HepG2 (cell line): Measurements from ENCODE around the gene SLC35A2. TPM values are rescaled to one million over a fixed set of nuclear protein-coding genes. Genes with fewer than 3 reads are reported as not detected.
A peak's percentile ranks its signal among the peaks of the same experiment; 100 is the strongest.

Experiments used
- MYC ChIP-seq: sonication (generic); formaldehyde crosslinking; IDR thresholded peaks from 2 replicates; pipeline ENCODE4 v1.9.0; 2021; ENCODE audit warnings: missing genetic modification reagents, borderline replicate concordance
- POLR2AphosphoS5 ChIP-seq: IDR thresholded peaks from 2 replicates; pipeline ENCODE4 v1.6.1; 2012; ENCODE audit warnings: low read depth, low read length
- SOX5 ChIP-seq: IDR thresholded peaks from 2 replicates; pipeline ENCODE4 v1.6.1; 2016; ENCODE audit warnings: borderline replicate concordance
- SRF ChIP-seq: IDR thresholded peaks from 2 replicates; pipeline ENCODE4 v1.6.1; 2011; ENCODE audit warnings: mild to moderate bottlenecking, low read depth, low read length, moderate library complexity
- SRSF4 ChIP-seq: fragments of 200-400 bp; formaldehyde crosslinking; IDR thresholded peaks from one replicate; pipeline ENCODE4 v1.6.1; 2018; ENCODE audit warnings: mild to moderate bottlenecking, low read depth, low read length, moderate library complexity; ENCODE audit not compliant: poor library complexity, severe bottlenecking
- ZNF451 ChIP-seq: sonication (generic); formaldehyde crosslinking; IDR thresholded peaks from 2 replicates; pipeline ENCODE4 v1.5.0; 2020; ENCODE audit warnings: mild to moderate bottlenecking, missing genetic modification reagents
- ZNF672 ChIP-seq: sonication (generic); formaldehyde crosslinking; IDR thresholded peaks from 2 replicates; pipeline ENCODE4 v1.8.1; 2022; ENCODE audit warnings: missing genetic modification reagents
- ZNF773 ChIP-seq: sonication (generic); formaldehyde crosslinking; IDR thresholded peaks from 2 replicates; pipeline ENCODE4 v1.4.0; 2020; ENCODE audit warnings: missing genetic modification reagents, borderline replicate concordance
- polyA plus RNA-seq, 8 experiments: library from polyadenylated mRNA; depleted of rRNA in 3 of 8; stranded (reverse) in 7 of 8; unstranded in 1 of 8; fragments of >200 nt; fragmentation: Illumina TruSeq in 4 of 8; extraction: Trizol in 4 of 8; gene quantifications; 2 replicates each; pipeline versions ENCODE4 v1.2.1 to v1.2.3, GENCODE V29; 2011 to 2016; ENCODE audit warnings: low read depth in 4 of 8, missing spikeins in 1 of 8, mixed read lengths in 1 of 8; ENCODE audit not compliant: insufficient read depth in 1 of 8
- total RNA-seq, 5 experiments: library from RNA; depleted of rRNA; stranded (reverse); fragments of >200 nt; fragmentation: Illumina TruSeq; extraction: Trizol; gene quantifications; 2 replicates each; pipeline ENCODE4 v1.2.3, GENCODE V29; 2016; ENCODE audit warnings: low read depth in 1 of 5
- TF ChIP-seq, protein P1 (sequence below): sonication (generic); formaldehyde crosslinking; IDR thresholded peaks from 2 replicates; pipeline ENCODE4 v1.4.0; 2020; ENCODE audit warnings: missing genetic modification reagents
- TF ChIP-seq, protein P2 (sequence below): sonication (generic); formaldehyde crosslinking; IDR thresholded peaks from 2 replicates; pipeline ENCODE4 v1.8.0; 2022; ENCODE audit warnings: mild to moderate bottlenecking, missing genetic modification reagents, moderate library complexity
- TF ChIP-seq, protein P3 (sequence below): sonication (generic); formaldehyde crosslinking; IDR thresholded peaks from 2 replicates; pipeline ENCODE4 v1.4.0; 2020; ENCODE audit warnings: low read depth, missing genetic modification reagents
- TF ChIP-seq, protein P4 (sequence below): sonication (generic); formaldehyde crosslinking; IDR thresholded peaks from 2 replicates; pipeline ENCODE4 v1.5.1; 2020; ENCODE audit warnings: missing genetic modification reagents, mild to moderate bottlenecking, borderline replicate concordance
- TF ChIP-seq, protein P5 (sequence below), 2 experiments: IDR thresholded peaks; 2 replicates each; pipeline ENCODE4 v1.6.1; 2011 to 2012; ENCODE audit warnings: low read length in 2 of 2, borderline replicate concordance in 1 of 2, low read depth in 1 of 2, mild to moderate bottlenecking in 1 of 2, moderate library complexity in 1 of 2

Gene SLC35A2
- total and polyA plus RNA-seq, 2 of the 13 experiments (the other 11 are each of a cell fraction or from before 2014, with no cell fraction given): 32.1 to 40.8 TPM

DNA sequence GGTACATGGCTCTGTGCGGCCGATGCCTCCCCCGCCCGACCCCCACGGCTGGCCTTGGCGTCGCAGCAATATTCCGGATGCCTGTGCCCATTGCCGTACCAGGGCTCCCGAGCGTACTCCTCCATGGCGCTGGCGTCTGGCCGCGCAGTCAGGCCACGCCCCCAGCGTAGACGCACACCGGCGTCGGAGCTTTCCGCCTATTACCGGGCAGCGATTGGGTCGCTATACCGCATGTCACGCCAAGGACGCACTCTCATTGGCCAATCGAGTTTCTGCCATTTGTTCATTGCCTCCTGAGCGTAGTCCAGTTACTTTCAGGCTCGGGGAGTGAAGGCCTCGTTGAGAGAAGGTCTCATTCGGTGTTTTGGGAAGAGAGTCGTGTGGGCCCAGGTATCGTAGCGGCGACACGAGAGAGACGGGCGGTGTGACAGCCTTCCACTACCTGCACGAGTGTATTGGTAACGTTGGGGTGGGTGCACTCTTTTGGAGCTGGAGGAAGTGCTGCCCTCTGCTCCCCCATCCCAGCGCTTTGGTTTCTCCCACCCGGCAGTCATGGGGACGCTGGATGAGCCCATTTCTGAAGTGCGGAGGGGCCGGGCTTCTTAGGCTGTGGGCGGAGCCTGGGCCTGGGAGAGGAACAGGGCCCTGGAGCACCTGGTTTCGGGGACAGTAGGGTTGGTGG is 13.7 kb downstream of the SLC35A2 start, which contains the start of the genes PQBP1 and TIMM17B (continued):
- TF ChIP-seq, protein P1, sequence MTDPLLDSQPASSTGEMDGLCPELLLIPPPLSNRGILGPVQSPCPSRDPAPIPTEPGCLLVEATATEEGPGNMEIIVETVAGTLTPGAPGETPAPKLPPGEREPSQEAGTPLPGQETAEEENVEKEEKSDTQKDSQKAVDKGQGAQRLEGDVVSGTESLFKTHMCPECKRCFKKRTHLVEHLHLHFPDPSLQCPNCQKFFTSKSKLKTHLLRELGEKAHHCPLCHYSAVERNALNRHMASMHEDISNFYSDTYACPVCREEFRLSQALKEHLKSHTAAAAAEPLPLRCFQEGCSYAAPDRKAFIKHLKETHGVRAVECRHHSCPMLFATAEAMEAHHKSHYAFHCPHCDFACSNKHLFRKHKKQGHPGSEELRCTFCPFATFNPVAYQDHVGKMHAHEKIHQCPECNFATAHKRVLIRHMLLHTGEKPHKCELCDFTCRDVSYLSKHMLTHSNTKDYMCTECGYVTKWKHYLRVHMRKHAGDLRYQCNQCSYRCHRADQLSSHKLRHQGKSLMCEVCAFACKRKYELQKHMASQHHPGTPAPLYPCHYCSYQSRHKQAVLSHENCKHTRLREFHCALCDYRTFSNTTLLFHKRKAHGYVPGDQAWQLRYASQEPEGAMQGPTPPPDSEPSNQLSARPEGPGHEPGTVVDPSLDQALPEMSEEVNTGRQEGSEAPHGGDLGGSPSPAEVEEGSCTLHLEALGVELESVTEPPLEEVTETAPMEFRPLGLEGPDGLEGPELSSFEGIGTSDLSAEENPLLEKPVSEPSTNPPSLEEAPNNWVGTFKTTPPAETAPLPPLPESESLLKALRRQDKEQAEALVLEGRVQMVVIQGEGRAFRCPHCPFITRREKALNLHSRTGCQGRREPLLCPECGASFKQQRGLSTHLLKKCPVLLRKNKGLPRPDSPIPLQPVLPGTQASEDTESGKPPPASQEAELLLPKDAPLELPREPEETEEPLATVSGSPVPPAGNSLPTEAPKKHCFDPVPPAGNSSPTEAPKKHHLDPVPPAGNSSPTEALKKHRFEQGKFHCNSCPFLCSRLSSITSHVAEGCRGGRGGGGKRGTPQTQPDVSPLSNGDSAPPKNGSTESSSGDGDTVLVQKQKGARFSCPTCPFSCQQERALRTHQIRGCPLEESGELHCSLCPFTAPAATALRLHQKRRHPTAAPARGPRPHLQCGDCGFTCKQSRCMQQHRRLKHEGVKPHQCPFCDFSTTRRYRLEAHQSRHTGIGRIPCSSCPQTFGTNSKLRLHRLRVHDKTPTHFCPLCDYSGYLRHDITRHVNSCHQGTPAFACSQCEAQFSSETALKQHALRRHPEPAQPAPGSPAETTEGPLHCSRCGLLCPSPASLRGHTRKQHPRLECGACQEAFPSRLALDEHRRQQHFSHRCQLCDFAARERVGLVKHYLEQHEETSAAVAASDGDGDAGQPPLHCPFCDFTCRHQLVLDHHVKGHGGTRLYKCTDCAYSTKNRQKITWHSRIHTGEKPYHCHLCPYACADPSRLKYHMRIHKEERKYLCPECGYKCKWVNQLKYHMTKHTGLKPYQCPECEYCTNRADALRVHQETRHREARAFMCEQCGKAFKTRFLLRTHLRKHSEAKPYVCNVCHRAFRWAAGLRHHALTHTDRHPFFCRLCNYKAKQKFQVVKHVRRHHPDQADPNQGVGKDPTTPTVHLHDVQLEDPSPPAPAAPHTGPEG (CRISPR knock-in tag): no peak
- TF ChIP-seq, protein P2, sequence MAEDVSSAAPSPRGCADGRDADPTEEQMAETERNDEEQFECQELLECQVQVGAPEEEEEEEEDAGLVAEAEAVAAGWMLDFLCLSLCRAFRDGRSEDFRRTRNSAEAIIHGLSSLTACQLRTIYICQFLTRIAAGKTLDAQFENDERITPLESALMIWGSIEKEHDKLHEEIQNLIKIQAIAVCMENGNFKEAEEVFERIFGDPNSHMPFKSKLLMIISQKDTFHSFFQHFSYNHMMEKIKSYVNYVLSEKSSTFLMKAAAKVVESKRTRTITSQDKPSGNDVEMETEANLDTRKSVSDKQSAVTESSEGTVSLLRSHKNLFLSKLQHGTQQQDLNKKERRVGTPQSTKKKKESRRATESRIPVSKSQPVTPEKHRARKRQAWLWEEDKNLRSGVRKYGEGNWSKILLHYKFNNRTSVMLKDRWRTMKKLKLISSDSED (CRISPR knock-in tag): no peak
- TF ChIP-seq ZNF451 (no peak), ZNF672 (CRISPR knock-in tag) (no peak), SOX5 (CRISPR knock-in tag) (no peak), SRF (no peak), SRSF4 (no peak), MYC (CRISPR knock-in tag) (peak; percentile 19; the same call in 1 of the 2 replicates), POLR2AphosphoS5 (peak; percentile 92), ZNF773 (CRISPR knock-in tag) (no peak)
- TF ChIP-seq, protein P3, sequence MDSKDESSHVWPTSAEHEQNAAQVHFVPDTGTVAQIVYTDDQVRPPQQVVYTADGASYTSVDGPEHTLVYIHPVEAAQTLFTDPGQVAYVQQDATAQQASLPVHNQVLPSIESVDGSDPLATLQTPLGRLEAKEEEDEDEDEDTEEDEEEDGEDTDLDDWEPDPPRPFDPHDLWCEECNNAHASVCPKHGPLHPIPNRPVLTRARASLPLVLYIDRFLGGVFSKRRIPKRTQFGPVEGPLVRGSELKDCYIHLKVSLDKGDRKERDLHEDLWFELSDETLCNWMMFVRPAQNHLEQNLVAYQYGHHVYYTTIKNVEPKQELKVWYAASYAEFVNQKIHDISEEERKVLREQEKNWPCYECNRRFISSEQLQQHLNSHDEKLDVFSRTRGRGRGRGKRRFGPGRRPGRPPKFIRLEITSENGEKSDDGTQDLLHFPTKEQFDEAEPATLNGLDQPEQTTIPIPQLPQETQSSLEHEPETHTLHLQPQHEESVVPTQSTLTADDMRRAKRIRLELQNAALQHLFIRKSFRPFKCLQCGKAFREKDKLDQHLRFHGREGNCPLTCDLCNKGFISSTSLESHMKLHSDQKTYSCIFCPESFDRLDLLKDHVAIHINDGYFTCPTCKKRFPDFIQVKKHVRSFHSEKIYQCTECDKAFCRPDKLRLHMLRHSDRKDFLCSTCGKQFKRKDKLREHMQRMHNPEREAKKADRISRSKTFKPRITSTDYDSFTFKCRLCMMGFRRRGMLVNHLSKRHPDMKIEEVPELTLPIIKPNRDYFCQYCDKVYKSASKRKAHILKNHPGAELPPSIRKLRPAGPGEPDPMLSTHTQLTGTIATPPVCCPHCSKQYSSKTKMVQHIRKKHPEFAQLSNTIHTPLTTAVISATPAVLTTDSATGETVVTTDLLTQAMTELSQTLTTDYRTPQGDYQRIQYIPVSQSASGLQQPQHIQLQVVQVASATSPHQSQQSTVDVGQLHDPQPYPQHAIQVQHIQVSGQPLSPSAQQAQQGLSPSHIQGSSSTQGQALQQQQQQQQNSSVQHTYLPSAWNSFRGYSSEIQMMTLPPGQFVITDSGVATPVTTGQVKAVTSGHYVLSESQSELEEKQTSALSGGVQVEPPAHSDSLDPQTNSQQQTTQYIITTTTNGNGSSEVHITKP (CRISPR knock-in tag): peak; percentile 99
- TF ChIP-seq, protein P4, sequence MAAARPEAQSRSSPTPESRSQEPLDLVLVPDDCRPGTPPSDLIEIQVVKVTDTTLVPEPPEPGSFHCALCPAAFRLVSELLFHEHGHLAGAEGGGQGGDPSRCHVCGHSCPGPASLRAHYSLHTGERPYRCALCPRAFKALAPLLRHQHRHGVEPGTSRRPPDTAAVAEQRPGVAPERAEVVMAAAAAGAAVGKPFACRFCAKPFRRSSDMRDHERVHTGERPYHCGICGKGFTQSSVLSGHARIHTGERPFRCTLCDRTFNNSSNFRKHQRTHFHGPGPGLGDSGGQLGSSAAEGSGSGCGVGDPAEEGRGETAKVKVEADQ: no peak
- TF ChIP-seq, protein P5, sequence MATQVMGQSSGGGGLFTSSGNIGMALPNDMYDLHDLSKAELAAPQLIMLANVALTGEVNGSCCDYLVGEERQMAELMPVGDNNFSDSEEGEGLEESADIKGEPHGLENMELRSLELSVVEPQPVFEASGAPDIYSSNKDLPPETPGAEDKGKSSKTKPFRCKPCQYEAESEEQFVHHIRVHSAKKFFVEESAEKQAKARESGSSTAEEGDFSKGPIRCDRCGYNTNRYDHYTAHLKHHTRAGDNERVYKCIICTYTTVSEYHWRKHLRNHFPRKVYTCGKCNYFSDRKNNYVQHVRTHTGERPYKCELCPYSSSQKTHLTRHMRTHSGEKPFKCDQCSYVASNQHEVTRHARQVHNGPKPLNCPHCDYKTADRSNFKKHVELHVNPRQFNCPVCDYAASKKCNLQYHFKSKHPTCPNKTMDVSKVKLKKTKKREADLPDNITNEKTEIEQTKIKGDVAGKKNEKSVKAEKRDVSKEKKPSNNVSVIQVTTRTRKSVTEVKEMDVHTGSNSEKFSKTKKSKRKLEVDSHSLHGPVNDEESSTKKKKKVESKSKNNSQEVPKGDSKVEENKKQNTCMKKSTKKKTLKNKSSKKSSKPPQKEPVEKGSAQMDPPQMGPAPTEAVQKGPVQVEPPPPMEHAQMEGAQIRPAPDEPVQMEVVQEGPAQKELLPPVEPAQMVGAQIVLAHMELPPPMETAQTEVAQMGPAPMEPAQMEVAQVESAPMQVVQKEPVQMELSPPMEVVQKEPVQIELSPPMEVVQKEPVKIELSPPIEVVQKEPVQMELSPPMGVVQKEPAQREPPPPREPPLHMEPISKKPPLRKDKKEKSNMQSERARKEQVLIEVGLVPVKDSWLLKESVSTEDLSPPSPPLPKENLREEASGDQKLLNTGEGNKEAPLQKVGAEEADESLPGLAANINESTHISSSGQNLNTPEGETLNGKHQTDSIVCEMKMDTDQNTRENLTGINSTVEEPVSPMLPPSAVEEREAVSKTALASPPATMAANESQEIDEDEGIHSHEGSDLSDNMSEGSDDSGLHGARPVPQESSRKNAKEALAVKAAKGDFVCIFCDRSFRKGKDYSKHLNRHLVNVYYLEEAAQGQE (IDR thresholded peaks at IDR 0.05; ENCODE audit: borderline replicate concordance in 1 of 2, low read depth in 1 of 2, low read length in 2 of 2): no peak
